WTC11 (cell line): ENCODE data around the gene IDUA. TPM values are rescaled to one million over a fixed set of nuclear protein-coding genes. Genes with fewer than 3 reads are reported as not detected.

ENCODE experiments used
- ATAC-seq: fragments of 200-7000 bp; cut with Tn5 transposase; 2 replicates; pipeline ENCODE4 v1.10.0; 2021; ENCODE audit warnings: mild to moderate bottlenecking, moderate library complexity
- CTCF ChIA-PET: fragments of 300-600 bp; sonication (Branson Sonifier 250); formaldehyde crosslinking; loops from one replicate; lab custom pipeline; 2021; ENCODE audit warnings: antibody characterized with exemption; lab: Charles Lee
- POLR2A ChIA-PET: fragments of 350-600 bp; sonication (Branson Sonifier 250); formaldehyde crosslinking; loops from one replicate; lab custom pipeline; 2021; ENCODE audit warnings: antibody characterized with exemption; lab: Charles Lee
- DNase-seq: peaks from one replicate; pipeline ENCODE4 v3.0.0; 2021; ENCODE audit warnings: low spot score
- H3K27ac Mint-ChIP-seq: 2 replicates; pipeline ENCODE4 v1.8.0; 2021; ENCODE audit warnings: mixed read lengths
- H3K27me3 Mint-ChIP-seq: 2 replicates; pipeline ENCODE4 v1.8.0; 2021; ENCODE audit warnings: low read depth, mild to moderate bottlenecking, moderate library complexity, mixed read lengths
- H3K36me3 Mint-ChIP-seq: 2 replicates; pipeline ENCODE4 v1.8.0; 2021; ENCODE audit warnings: mixed read lengths
- H3K4me1 Mint-ChIP-seq: 2 replicates; pipeline ENCODE4 v1.8.0; 2022; ENCODE audit warnings: mixed read lengths
- H3K4me3 Mint-ChIP-seq: 2 replicates; pipeline ENCODE4 v1.8.0; 2021; ENCODE audit warnings: mild to moderate bottlenecking, moderate library complexity, mixed read lengths
- H3K9me3 Mint-ChIP-seq: 2 replicates; pipeline ENCODE4 v1.8.0; 2021; ENCODE audit warnings: mixed read lengths
- ATF1 ChIP-seq: sonication (generic); formaldehyde crosslinking; IDR thresholded peaks from 2 replicates; pipeline ENCODE4 v1.8.1; 2023; ENCODE audit warnings: mild to moderate bottlenecking, moderate library complexity, missing genetic modification reagents
- CBFB ChIP-seq: sonication (generic); formaldehyde crosslinking; IDR thresholded peaks from 2 replicates; pipeline ENCODE4 v1.8.1; 2022; ENCODE audit warnings: mild to moderate bottlenecking, low read depth, missing genetic modification reagents
- E2F1 ChIP-seq: sonication (generic); formaldehyde crosslinking; IDR thresholded peaks from 2 replicates; pipeline ENCODE4 v1.8.0; 2022; ENCODE audit warnings: mild to moderate bottlenecking, missing genetic modification reagents
- E2F5 ChIP-seq: sonication (generic); formaldehyde crosslinking; IDR thresholded peaks from 2 replicates; pipeline ENCODE4 v1.8.1; 2022; ENCODE audit warnings: mild to moderate bottlenecking, moderate library complexity, missing genetic modification reagents
- ELF4 ChIP-seq: sonication (generic); formaldehyde crosslinking; IDR thresholded peaks from 2 replicates; pipeline ENCODE4 v1.8.1; 2022; ENCODE audit warnings: low read depth, mild to moderate bottlenecking, moderate library complexity, missing genetic modification reagents
- FOXK1 ChIP-seq: sonication (generic); formaldehyde crosslinking; IDR thresholded peaks from 2 replicates; pipeline ENCODE4 v1.8.0; 2022; ENCODE audit warnings: mild to moderate bottlenecking, moderate library complexity, missing genetic modification reagents
- FOXP1 ChIP-seq: sonication (generic); formaldehyde crosslinking; IDR thresholded peaks from 2 replicates; pipeline ENCODE4 v1.8.0; 2022; ENCODE audit warnings: missing genetic modification reagents, mild to moderate bottlenecking, moderate library complexity, borderline replicate concordance
- FOXP4 ChIP-seq: sonication (generic); formaldehyde crosslinking; IDR thresholded peaks from 2 replicates; pipeline ENCODE4 v1.8.0; 2022; ENCODE audit warnings: mild to moderate bottlenecking, missing genetic modification reagents
- HMGA2 ChIP-seq: fragments of 250-450 bp; sonication (Bioruptor Pico); IDR thresholded peaks from 2 replicates; pipeline ENCODE4 v1.4.0; 2021; ENCODE audit warnings: mild to moderate bottlenecking, moderate library complexity
- HMGXB4 ChIP-seq: sonication (generic); formaldehyde crosslinking; IDR thresholded peaks from 2 replicates; pipeline ENCODE4 v1.8.1; 2023; ENCODE audit warnings: mild to moderate bottlenecking, moderate library complexity, missing genetic modification reagents
- JAZF1 ChIP-seq: fragments of 250-450 bp; sonication (Bioruptor Pico); IDR thresholded peaks from 2 replicates; pipeline ENCODE4 v1.9.0; 2021; ENCODE audit warnings: moderate library complexity, mild to moderate bottlenecking, inconsistent platforms
- JUN ChIP-seq: sonication (generic); formaldehyde crosslinking; IDR thresholded peaks from 2 replicates; pipeline ENCODE4 v1.8.0; 2023; ENCODE audit warnings: mild to moderate bottlenecking, missing genetic modification reagents
- KAT7 ChIP-seq: sonication (generic); formaldehyde crosslinking; IDR thresholded peaks from 2 replicates; pipeline ENCODE4 v1.8.1; 2023; ENCODE audit warnings: missing genetic modification reagents, mild to moderate bottlenecking, borderline replicate concordance
- MAX ChIP-seq: sonication (generic); formaldehyde crosslinking; IDR thresholded peaks from 2 replicates; pipeline ENCODE4 v1.8.0; 2022; ENCODE audit warnings: mild to moderate bottlenecking, missing genetic modification reagents
- NFYB ChIP-seq: sonication (generic); formaldehyde crosslinking; conservative IDR thresholded peaks from 2 replicates; pipeline ENCODE4 v1.8.0; 2022; ENCODE audit warnings: low read depth, missing genetic modification reagents
- OVOL2 ChIP-seq: fragments of 250-450 bp; sonication (Bioruptor Pico); IDR thresholded peaks from 2 replicates; pipeline ENCODE4 v1.9.0; 2021; ENCODE audit warnings: mild to moderate bottlenecking, borderline replicate concordance
- PRDM15 ChIP-seq: sonication (generic); formaldehyde crosslinking; IDR thresholded peaks from 2 replicates; pipeline ENCODE4 v1.8.0; 2022; ENCODE audit warnings: missing genetic modification reagents
- RORB ChIP-seq: fragments of 250-450 bp; sonication (Bioruptor Pico); IDR thresholded peaks from 2 replicates; pipeline ENCODE4 v1.9.0; 2021; ENCODE audit warnings: mild to moderate bottlenecking
- SOX15 ChIP-seq: fragments of 250-450 bp; sonication (Bioruptor Pico); IDR thresholded peaks from 2 replicates; pipeline ENCODE4 v1.9.0; 2021; ENCODE audit warnings: mild to moderate bottlenecking
- ZNF263 ChIP-seq: sonication (generic); formaldehyde crosslinking; IDR thresholded peaks from 2 replicates; pipeline ENCODE4 v1.8.1; 2022; ENCODE audit warnings: low read depth, mild to moderate bottlenecking, moderate library complexity, missing genetic modification reagents
- ZNF281 ChIP-seq: sonication (generic); formaldehyde crosslinking; IDR thresholded peaks from 2 replicates; pipeline ENCODE4 v1.8.0; 2023; ENCODE audit warnings: mild to moderate bottlenecking, missing genetic modification reagents
- ZNF416 ChIP-seq: fragments of 250-450 bp; sonication (Bioruptor Pico); IDR thresholded peaks from 2 replicates; pipeline ENCODE4 v1.9.0; 2021; ENCODE audit warnings: mild to moderate bottlenecking, inconsistent platforms
- ZNF423 ChIP-seq: fragments of 250-450 bp; sonication (Bioruptor Pico); IDR thresholded peaks from 2 replicates; pipeline ENCODE4 v2.1.2; 2022; ENCODE audit warnings: mild to moderate bottlenecking, moderate library complexity
- total RNA-seq: library from RNA; stranded (reverse); gene quantifications from 3 replicates; pipeline ENCODE4 v1.2.3, GENCODE V29; 2021

IDUA gene
- total RNA-seq, 1 experiment from 2014 or later: 8.7 TPM

- H3K36me3 Mint-ChIP-seq: 0 out of 2 replicates have a peak, but pooled peaks cover 2% of the 10 kb centered on the region
- H3K27me3 Mint-ChIP-seq: peaks cover 29% of the 10 kb centered on the region
- CTCF ChIA-PET: interaction anchor here (0.8 to 1.9 kb wide), 3 partner anchors 13 to 46 kb away, joined by 3 to 7 read pairs (median 3); no protein-coding TSS in a partner anchor
- DNase-seq: peak; percentile 46
- H3K4me1 Mint-ChIP-seq: no peaks in the 10 kb centered on the region
- H3K4me3 Mint-ChIP-seq: peak overlapping the region; percentile 47
- POLR2A ChIA-PET: no interaction called here
- H3K27ac Mint-ChIP-seq: no peak overlapping the region
- peaks cover 3% of the 10 kb centered on the region; the same call in 1 of the 2 replicates for H3K9me3 Mint-ChIP-seq
- peak; percentile 17 for ATAC-seq
- 0 out of 2 replicates have a peak, but pooled peaks have one; percentile 37 for TF ChIP-seq FOXP4 (CRISPR knock-in tag)
- no peak for TF ChIP-seq ZNF416 (CRISPR knock-in tag)
- no peak for TF ChIP-seq PRDM15
- TF ChIP-seq ZNF281: no peak
- no peak for TF ChIP-seq E2F1
- no peak for TF ChIP-seq JAZF1
- no peak for TF ChIP-seq E2F5 (CRISPR knock-in tag)
- no peak for TF ChIP-seq FOXK1 (CRISPR knock-in tag)
- TF ChIP-seq CBFB (CRISPR knock-in tag): 0 out of 2 replicates have a peak, but pooled peaks have one; percentile 40
- no peak for TF ChIP-seq HMGA2 (CRISPR knock-in tag)
- no peak for TF ChIP-seq OVOL2 (CRISPR knock-in tag)
- TF ChIP-seq MAX (CRISPR knock-in tag): no peak; the same call in 1 of the 2 replicates
- TF ChIP-seq JUN (CRISPR knock-in tag): no peak
- TF ChIP-seq NFYB: no peak
- TF ChIP-seq FOXP1 (CRISPR knock-in tag): 0 out of 2 replicates have a peak, but pooled peaks have one; percentile 44
- TF ChIP-seq SOX15 (CRISPR knock-in tag): no peak
- TF ChIP-seq HMGXB4: no peak
- TF ChIP-seq ZNF423 (CRISPR knock-in tag): no peak
- TF ChIP-seq ZNF263 (CRISPR knock-in tag): no peak
- no peak for TF ChIP-seq RORB
- TF ChIP-seq KAT7 (CRISPR knock-in tag): no peak
- no peak for TF ChIP-seq ATF1 (CRISPR knock-in tag)
- TF ChIP-seq ELF4 (CRISPR knock-in tag): no peak
These were observed 14.0 kb upstream of the IDUA start for GRCh38 chr4:972651-973424.
